ENCODE measurements around the gene SLC6A15.

DNA sequence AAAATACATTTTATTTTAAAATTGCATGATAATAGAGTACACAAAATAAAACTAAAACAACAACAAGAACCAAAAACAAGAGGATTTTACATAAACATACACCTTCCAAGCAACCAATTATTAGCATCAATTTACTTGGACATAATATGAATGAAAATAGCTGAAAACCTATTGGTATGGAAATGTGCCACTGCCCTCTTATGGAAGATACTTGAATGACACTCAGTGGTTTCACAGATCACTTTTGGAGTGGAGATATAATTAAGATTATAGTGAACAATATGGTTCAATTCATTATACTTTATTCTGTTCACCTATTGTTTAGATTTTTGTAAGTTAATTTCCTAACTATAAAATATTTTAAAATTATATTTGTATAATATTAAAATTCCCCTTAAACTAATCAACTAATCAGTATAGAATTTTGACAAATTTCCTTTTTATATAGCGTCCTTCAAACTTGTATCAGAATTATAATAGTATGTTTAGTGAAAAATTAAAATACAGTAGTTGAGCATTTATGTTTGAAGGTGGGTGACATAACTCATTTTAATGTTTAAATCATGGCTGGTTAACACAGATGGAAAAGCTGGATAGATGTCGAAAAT lies 70.1 kb downstream of the SLC6A15 start:
- peak in 3 of 4 experiments; percentile 20 to 55 (median 35) for TF ChIP-seq CTCF (IDR thresholded peaks at IDR 0.05)
- no peak for TF ChIP-seq POLR2AphosphoS5 (IDR thresholded peaks at IDR 0.05)
